HL-60/S4 treated with retinoic acid at 250 ng/mL for 4 days and 3 days (cell line): Measurements from ENCODE around the gene TCIRG1.

Source experiments
- in situ Hi-C: fragments of 300-500 bp; cut with MboI; formaldehyde crosslinking; loops from 2 replicates; pipeline ENCODE4 v1.7.0; 2022; ENCODE audit warnings: low sequenced_read_pairs

TCIRG1 gene

GRCh38 chr11:68006606-68007166, 32.1 kb upstream of the TCIRG1 start:
- in situ Hi-C loops, result no loop called here

- in situ Hi-C loops, result no loop called here
These were observed 31.1 kb upstream of the TCIRG1 start for GRCh38 chr11:68007498-68008380.

- in situ Hi-C loops, result no loop called here
These were observed 30.2 kb upstream of the TCIRG1 start for GRCh38 chr11:68008381-68009337.

GRCh38 chr11:68009391-68010089, 29.3 kb upstream of the TCIRG1 start:
- in situ Hi-C loops, result no loop called here

GRCh38 chr11:68010090-68011041, 28.5 kb upstream of the TCIRG1 start, which contains the start of gene ALDH3B1:
Gene ALDH3B1 (plus strand): TSS chr11:68010327. CDS start chr11:68015298, 4,971 bp downstream.
- in situ Hi-C loops, result no loop called here

- in situ Hi-C loops, result no loop called here
These were observed 27.5 kb upstream of the TCIRG1 start for GRCh38 chr11:68011051-68011943.

- in situ Hi-C loops, result no loop called here
These were observed 26.6 kb upstream of the TCIRG1 start for GRCh38 chr11:68012044-68012842.

GRCh38 chr11:68012843-68013610, 25.8 kb upstream of the TCIRG1 start:
- in situ Hi-C loops, result no loop called here

GRCh38 chr11:68013611-68014156, 25.1 kb upstream of the TCIRG1 start:
- in situ Hi-C loops, result no loop called here

- in situ Hi-C loops, result no loop called here
These were observed 24.5 kb upstream of the TCIRG1 start for GRCh38 chr11:68014157-68014946.

- in situ Hi-C loops, result no loop called here
These were observed 23.8 kb upstream of the TCIRG1 start for GRCh38 chr11:68014947-68015447.

GRCh38 chr11:68015467-68015866, 23.4 kb upstream of the TCIRG1 start:
- in situ Hi-C loops, result no loop called here

GRCh38 chr11:68016161-68016903, 22.5 kb upstream of the TCIRG1 start:
- in situ Hi-C loops, result no loop called here

- in situ Hi-C loops, result no loop called here
These were observed 21.7 kb upstream of the TCIRG1 start for GRCh38 chr11:68016904-68017817.
